ENCODE data around the gene RALY. TPM values are rescaled to one million over a fixed set of nuclear protein-coding genes. Genes with fewer than 3 reads are reported as not detected.

Gene RALY
- total RNA-seq, 2 experiments from 2014 or later: 136 to 163 TPM

DNA sequence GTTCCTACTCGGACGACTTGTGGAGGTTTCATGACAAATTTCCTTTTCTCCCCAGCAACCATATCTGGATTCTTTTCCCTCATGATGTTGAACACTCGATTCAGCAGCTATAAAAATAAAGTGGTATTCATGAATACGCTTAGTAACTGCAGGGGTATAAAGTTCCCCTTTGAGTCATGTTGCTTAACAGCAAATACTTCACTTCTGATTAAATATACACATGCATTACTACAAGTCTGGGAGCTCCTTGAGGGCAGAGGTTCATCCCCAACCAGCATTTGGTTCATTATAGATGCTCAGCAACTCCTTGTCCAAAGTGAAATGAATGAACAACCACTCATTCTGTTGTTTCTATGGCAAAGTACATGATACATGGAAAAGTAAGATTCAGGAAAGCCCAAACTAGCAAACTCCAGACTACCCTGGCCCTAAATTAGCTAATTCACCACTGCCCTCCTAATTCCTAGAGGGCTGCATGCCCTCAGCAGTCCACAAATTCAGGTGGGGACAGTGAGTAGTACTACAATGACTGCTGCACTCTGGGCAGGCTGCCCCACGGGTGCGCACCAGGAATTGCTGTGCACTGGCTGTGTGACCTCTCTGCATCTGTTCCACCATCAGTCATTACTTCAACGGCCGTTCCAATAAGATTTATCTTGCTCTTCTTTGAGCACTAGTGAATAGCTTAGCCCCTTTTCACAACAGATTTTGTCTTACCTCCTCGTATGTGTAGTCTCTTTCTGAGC is 103.2 kb downstream of the RALY start:
- POLR2A ChIA-PET: interaction anchor here (0.6 kb wide), 1 partner anchor 644 kb away, joined by 4 read pairs; no protein-coding TSS in a partner anchor
- Histone ChIP-seq H3K4me2 (ENCODE audit: low read length) (no peak overlapping the region), H2AFZ (ENCODE audit: low read length) (no peak overlapping the region), H4K20me1 (ENCODE audit: insufficient read depth, low read length) (no peaks in the 10 kb centered on the region; the same call in 1 of the 2 replicates), H3K4me3 (ENCODE audit: low read depth, low read length, poor library complexity, severe bottlenecking) (no peak overlapping the region), H3K36me3 (ENCODE audit: insufficient read depth, low read length) (peaks cover 100% of the 10 kb centered on the region), H3K27ac (ENCODE audit: low read depth, low read length, poor library complexity, severe bottlenecking) (no peak overlapping the region), H3K4me1 (ENCODE audit: insufficient read depth, low read length, poor library complexity, severe bottlenecking) (no peaks in the 10 kb centered on the region), H3K9me2 (ENCODE audit: insufficient read depth, low read length) (no peaks in the 10 kb centered on the region), H3K9me3 (ENCODE audit: low read length) (no peaks in the 10 kb centered on the region), H3K79me2 (ENCODE audit: insufficient read depth, low read depth, low read length) (peaks cover 45% of the 10 kb centered on the region; the same call in 1 of the 2 replicates)
- CTCF ChIA-PET (ENCODE audit: unreplicated experiment): no interaction called here
- no peak for TF ChIP-seq EZH2phosphoT487 (IDR thresholded peaks at IDR 0.05; ENCODE audit: borderline replicate concordance, low read depth, low read length)
- TF ChIP-seq, protein P1, sequence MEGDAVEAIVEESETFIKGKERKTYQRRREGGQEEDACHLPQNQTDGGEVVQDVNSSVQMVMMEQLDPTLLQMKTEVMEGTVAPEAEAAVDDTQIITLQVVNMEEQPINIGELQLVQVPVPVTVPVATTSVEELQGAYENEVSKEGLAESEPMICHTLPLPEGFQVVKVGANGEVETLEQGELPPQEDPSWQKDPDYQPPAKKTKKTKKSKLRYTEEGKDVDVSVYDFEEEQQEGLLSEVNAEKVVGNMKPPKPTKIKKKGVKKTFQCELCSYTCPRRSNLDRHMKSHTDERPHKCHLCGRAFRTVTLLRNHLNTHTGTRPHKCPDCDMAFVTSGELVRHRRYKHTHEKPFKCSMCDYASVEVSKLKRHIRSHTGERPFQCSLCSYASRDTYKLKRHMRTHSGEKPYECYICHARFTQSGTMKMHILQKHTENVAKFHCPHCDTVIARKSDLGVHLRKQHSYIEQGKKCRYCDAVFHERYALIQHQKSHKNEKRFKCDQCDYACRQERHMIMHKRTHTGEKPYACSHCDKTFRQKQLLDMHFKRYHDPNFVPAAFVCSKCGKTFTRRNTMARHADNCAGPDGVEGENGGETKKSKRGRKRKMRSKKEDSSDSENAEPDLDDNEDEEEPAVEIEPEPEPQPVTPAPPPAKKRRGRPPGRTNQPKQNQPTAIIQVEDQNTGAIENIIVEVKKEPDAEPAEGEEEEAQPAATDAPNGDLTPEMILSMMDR (conservative IDR thresholded peaks at IDR 0.05; ENCODE audit: low read length): no peak
- DNase-seq (ENCODE audit: low spot score): no peak
- intact Hi-C loops (cut with micrococcal nuclease; ENCODE audit: unreplicated experiment): no loop called here
- BruUV-seq (replicated peaks): no TSS peak

DNA sequence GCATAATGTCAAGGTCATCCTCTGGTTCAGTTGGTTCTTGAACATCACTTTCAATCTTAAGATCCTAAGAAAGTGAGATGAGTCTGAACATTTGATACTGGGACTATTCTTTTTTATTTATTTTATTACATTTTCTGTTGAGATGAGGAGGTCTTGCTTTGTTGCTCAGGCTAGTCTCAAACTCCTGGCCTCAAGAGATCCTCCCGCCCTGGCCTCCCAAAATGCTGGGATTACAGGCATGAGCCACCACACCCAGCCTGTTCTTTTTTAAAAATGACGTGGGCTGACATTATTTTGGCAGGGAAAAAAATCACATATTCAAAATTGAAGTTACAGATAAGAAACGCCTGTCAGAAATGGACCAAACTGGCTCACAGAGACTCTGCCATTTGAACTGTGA is 104.9 kb downstream of the RALY start:
- Histone ChIP-seq H2AFZ (ENCODE audit: low read length) (no peak overlapping the region), H3K9me3 (ENCODE audit: low read length) (no peaks in the 10 kb centered on the region), H3K27ac (ENCODE audit: low read depth, low read length, poor library complexity, severe bottlenecking) (no peak overlapping the region), H3K4me1 (ENCODE audit: insufficient read depth, low read length, poor library complexity, severe bottlenecking) (no peaks in the 10 kb centered on the region), H3K79me2 (ENCODE audit: insufficient read depth, low read depth, low read length) (peaks cover 57% of the 10 kb centered on the region; the same call in 1 of the 2 replicates), H3K9me2 (ENCODE audit: insufficient read depth, low read length) (no peaks in the 10 kb centered on the region), H4K20me1 (ENCODE audit: insufficient read depth, low read length) (no peaks in the 10 kb centered on the region; the same call in 1 of the 2 replicates), H3K36me3 (ENCODE audit: insufficient read depth, low read length) (peaks cover 100% of the 10 kb centered on the region), H3K4me3 (ENCODE audit: low read depth, low read length, poor library complexity, severe bottlenecking) (no peak overlapping the region), H3K4me2 (ENCODE audit: low read length) (no peak overlapping the region)
- BruUV-seq (replicated peaks): no TSS peak
- no peak for DNase-seq (ENCODE audit: low spot score)
- TF ChIP-seq EZH2phosphoT487 (IDR thresholded peaks at IDR 0.05; ENCODE audit: borderline replicate concordance, low read depth, low read length): no peak
- TF ChIP-seq, protein P1 (conservative IDR thresholded peaks at IDR 0.05; ENCODE audit: low read length): no peak
- intact Hi-C loops (cut with micrococcal nuclease; ENCODE audit: unreplicated experiment): no loop called here
- ChIA-PET POLR2A (no interaction called here), CTCF (ENCODE audit: unreplicated experiment) (no interaction called here)

DNA sequence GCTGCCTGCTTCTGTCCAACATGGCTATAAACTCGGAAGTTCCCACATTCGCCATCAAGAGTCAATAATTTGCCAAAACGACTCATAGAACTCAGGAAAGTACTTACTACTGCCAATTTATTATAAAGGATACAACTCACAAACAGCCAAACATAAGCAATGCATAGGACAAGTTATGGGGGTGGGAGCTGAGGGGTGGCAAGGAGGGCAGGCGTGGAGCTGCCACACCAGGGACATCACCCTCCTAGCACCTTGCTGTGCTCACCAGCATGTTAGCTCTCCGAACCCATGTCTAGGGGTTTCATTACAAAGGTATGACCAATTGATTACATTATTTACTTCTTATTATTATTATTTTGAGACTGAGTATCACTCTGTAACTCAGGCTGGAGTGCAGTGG is 106.0 kb downstream of the RALY start:
- H3K36me3 ChIP-seq (ENCODE audit: insufficient read depth, low read length): peaks cover 100% of the 10 kb centered on the region
- intact Hi-C loops (cut with micrococcal nuclease; ENCODE audit: unreplicated experiment): no loop called here
- H3K27ac ChIP-seq (ENCODE audit: low read depth, low read length, poor library complexity, severe bottlenecking): no peak overlapping the region
- no peak overlapping the region for H2AFZ ChIP-seq (ENCODE audit: low read length)
- no TSS peak for BruUV-seq (replicated peaks)
- H3K79me2 ChIP-seq (ENCODE audit: insufficient read depth, low read depth, low read length): peaks cover 56% of the 10 kb centered on the region
- CTCF ChIA-PET (ENCODE audit: unreplicated experiment): no interaction called here
- no peaks in the 10 kb centered on the region for H3K9me3 ChIP-seq (ENCODE audit: low read length)
- H3K4me2 ChIP-seq (ENCODE audit: low read length): no peak overlapping the region
- TF ChIP-seq, protein P1 (conservative IDR thresholded peaks at IDR 0.05; ENCODE audit: low read length): no peak
- TF ChIP-seq EZH2phosphoT487 (IDR thresholded peaks at IDR 0.05; ENCODE audit: borderline replicate concordance, low read depth, low read length): no peak
- DNase-seq (ENCODE audit: low spot score): no peak
- peaks cover 8% of the 10 kb centered on the region for H4K20me1 ChIP-seq (ENCODE audit: insufficient read depth, low read length)
- H3K9me2 ChIP-seq (ENCODE audit: insufficient read depth, low read length): no peaks in the 10 kb centered on the region
- H3K4me3 ChIP-seq (ENCODE audit: low read depth, low read length, poor library complexity, severe bottlenecking): no peak overlapping the region
- H3K4me1 ChIP-seq (ENCODE audit: insufficient read depth, low read length, poor library complexity, severe bottlenecking): no peaks in the 10 kb centered on the region
- POLR2A ChIA-PET: interaction anchor here (0.9 kb wide), 1 partner anchor 9 kb away, joined by 3 read pairs; no protein-coding TSS in a partner anchor
